Vagina (tissue), 2 donors: ENCODE data around the gene PLCB1. TPM values are rescaled to one million over a fixed set of nuclear protein-coding genes. Genes with fewer than 3 reads are reported as not detected.

Experiments
- DNase-seq, 2 donors: peaks; one replicate each; pipeline ENCODE4 v3.0.0-alpha.2; 2017; ENCODE audit errors: extremely low spot score in 2 of 2
- H3K27ac ChIP-seq: fragments of 200-600 bp; sonication (generic); one replicate; pipeline ENCODE4 v1.5.1; 2019
- H3K27me3 ChIP-seq: fragments of 200-600 bp; sonication (generic); one replicate; pipeline ENCODE4 v1.5.1; 2019
- H3K36me3 ChIP-seq, 2 donors: fragments of 200-600 bp; sonication (generic); one replicate each; pipeline ENCODE4 v1.5.1; 2017 to 2019
- H3K4me1 ChIP-seq: fragments of 200-600 bp; sonication (generic); one replicate; pipeline ENCODE4 v1.5.1; 2019
- H3K4me3 ChIP-seq, 2 donors: fragments of 200-600 bp; sonication (generic); 1 replicate in 1 of 2; 2 replicates in 1 of 2; pipeline ENCODE4 v1.5.1; 2016 to 2019
- H3K9me3 ChIP-seq: fragments of 200-600 bp; sonication (generic); one replicate; pipeline ENCODE4 v1.5.1; 2019
- CTCF ChIP-seq, 3 experiments: fragments of 450-650 bp in 2 of 3; fragments of 200-600 bp in 1 of 3; sonication (generic) in 1 of 3; IDR thresholded peaks; one replicate each; pipeline ENCODE4 v1.5.1; 2017 to 2019; ENCODE audit warnings: antibody characterized with exemption in 3 of 3, mild to moderate bottlenecking in 2 of 3, moderate library complexity in 2 of 3
- POLR2A ChIP-seq, 2 donors: fragments of 450-650 bp; IDR thresholded peaks; one replicate each; pipeline ENCODE4 v1.6.1; 2017; ENCODE audit warnings: antibody characterized with exemption in 2 of 2, mild to moderate bottlenecking in 2 of 2, moderate library complexity in 2 of 2
- POLR2AphosphoS5 ChIP-seq, 2 donors: sonication (generic); formaldehyde crosslinking; IDR thresholded peaks; one replicate each; pipeline ENCODE4 v1.9.0; 2017; ENCODE audit warnings: antibody characterized with exemption in 2 of 2, mild to moderate bottlenecking in 2 of 2, low read depth in 1 of 2; ENCODE audit not compliant: insufficient read depth in 1 of 2
- intact Hi-C: fragments of 100-400 bp; cut with DNase I; formaldehyde crosslinking; loops from one replicate; pipeline ENCODE4 v1.15.1; 2023
- total RNA-seq: library from RNA; depleted of rRNA; stranded (reverse); fragments of >200 nt; gene quantifications from one replicate; pipeline ENCODE4 v1.2.3, GENCODE V29; 2016

PLCB1 gene
- total RNA-seq, 1 donor from 2014 or later = 32.4 TPM

GRCh38 chr20:8124639-8125038, 7.4 kb upstream of the PLCB1 start:
- TF ChIP-seq CTCF (IDR thresholded peaks at IDR 0.05) (no peak), POLR2AphosphoS5 (IDR thresholded peaks at IDR 0.05; ENCODE audit: insufficient read depth in 1 of 2, low read depth in 1 of 2) (no peak), POLR2A (IDR thresholded peaks at IDR 0.05) (no peak)

DNA sequence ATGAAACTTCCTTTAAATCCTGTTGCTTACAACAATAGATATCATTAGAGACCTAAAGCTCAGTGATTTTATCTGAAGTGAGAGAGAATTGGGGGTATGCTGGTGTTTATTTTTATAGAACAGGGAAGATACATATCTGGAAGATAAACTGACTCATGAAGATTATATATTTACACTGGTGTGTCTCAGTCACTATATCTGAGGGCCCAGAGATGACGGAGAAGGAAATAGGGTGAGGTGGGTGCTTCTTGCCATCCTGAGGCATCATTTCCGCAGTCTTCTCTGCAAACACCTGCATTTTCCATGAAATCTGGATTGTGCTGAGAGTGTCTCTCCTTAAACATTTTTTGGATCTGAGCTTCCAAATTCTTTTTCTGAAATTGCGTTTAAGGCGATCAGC, 5.9 kb upstream of the PLCB1 start:
- no peak overlapping the region for H3K27ac ChIP-seq
- H3K9me3 ChIP-seq = no peaks in the 10 kb centered on the region
- TF ChIP-seq POLR2A (IDR thresholded peaks at IDR 0.05) (no peak), CTCF (IDR thresholded peaks at IDR 0.05) (no peak), POLR2AphosphoS5 (IDR thresholded peaks at IDR 0.05; ENCODE audit: insufficient read depth in 1 of 2, low read depth in 1 of 2) (no peak)
- no peaks in the 10 kb centered on the region for H3K4me1 ChIP-seq
- H3K27me3 ChIP-seq = no peaks in the 10 kb centered on the region
- no peak overlapping the region for H3K4me3 ChIP-seq
- no peaks in the 10 kb centered on the region for H3K36me3 ChIP-seq
- DNase-seq = no peak
- intact Hi-C loops = loop anchor here (10.0 kb wide), 1 partner anchor 91 kb away; no protein-coding TSS in a partner anchor

More at GRCh38 chr20:8124639-8125038, 7.4 kb upstream of the PLCB1 start:
- H3K4me1 ChIP-seq = no peaks in the 10 kb centered on the region
- intact Hi-C loops = loop anchor here (10.0 kb wide), 1 partner anchor 90 kb away; no protein-coding TSS in a partner anchor
- no peak overlapping the region for H3K4me3 ChIP-seq
- no peaks in the 10 kb centered on the region for H3K27me3 ChIP-seq
- no peaks in the 10 kb centered on the region for H3K9me3 ChIP-seq
- H3K36me3 ChIP-seq = no peaks in the 10 kb centered on the region
- no peak overlapping the region for H3K27ac ChIP-seq
- no peak for DNase-seq

DNA sequence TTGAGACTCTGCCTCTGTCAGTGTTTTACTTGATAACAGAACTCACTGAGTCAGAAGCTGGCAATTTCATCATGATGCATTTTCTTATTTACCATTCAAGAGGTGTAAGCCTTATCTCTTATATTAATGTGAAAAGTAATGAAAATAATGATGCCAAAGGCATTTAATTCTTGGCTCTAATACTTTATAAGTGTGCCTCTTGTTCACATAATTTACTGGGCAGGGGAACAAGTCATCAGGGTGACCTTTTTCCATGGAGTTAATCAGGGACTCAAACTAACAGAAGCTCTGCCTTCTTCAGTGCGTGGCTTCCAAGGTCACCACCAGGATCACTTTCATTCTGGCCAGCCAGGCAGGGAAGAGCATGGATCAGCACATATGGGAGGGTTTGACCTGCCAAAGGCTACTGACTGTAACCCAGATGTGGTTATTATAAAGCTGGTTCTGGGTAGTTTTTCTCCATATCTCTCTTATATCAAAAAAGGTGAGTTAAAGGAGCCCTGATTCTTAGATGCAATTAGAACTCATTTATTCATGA, 5.2 kb upstream of the PLCB1 start:
- intact Hi-C loops = loop anchor here (10.0 kb wide), 1 partner anchor 92 kb away; no protein-coding TSS in a partner anchor
- no peaks in the 10 kb centered on the region for H3K9me3 ChIP-seq
- H3K36me3 ChIP-seq = no peaks in the 10 kb centered on the region
- no peak for DNase-seq
- peaks cover 6% of the 10 kb centered on the region for H3K4me1 ChIP-seq
- TF ChIP-seq CTCF (IDR thresholded peaks at IDR 0.05) (no peak), POLR2A (IDR thresholded peaks at IDR 0.05) (no peak), POLR2AphosphoS5 (IDR thresholded peaks at IDR 0.05; ENCODE audit: insufficient read depth in 1 of 2, low read depth in 1 of 2) (no peak)
- no peak overlapping the region for H3K27ac ChIP-seq
- H3K4me3 ChIP-seq = no peak overlapping the region
- no peaks in the 10 kb centered on the region for H3K27me3 ChIP-seq

DNA sequence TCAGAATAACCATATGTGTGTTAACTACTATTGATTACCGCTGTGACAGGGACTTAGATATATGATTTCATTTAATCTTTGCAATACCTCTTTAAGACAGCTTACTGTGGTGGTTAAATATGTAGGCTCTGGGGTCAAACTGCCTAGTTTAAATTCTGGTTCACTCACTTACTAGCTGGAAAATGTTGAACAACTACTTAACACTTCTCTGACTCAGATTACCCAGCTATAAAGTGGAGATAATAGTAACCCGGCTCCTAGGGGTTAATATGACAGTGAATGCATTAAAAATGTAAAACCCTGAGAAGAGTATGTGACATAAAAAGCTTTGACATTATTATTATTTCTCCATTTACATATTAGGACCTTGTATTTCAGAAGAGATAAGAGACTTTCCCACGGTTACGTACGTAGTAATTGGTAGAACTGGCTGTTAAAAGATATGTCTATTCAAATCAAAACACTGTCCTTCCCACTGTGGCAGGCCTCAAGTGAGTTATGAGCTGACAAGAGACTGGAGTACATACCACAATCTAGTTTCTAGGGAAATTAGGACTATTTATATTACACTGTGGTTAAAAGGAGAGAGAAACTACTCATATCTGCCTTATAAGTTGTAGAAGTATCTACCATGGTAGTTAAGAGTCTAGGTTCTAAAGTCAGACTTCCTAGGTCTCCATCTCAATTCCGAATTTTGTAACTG, 4.4 kb upstream of the PLCB1 start:
- no peak for DNase-seq
- Histone ChIP-seq H3K36me3 (no peaks in the 10 kb centered on the region), H3K9me3 (no peaks in the 10 kb centered on the region), H3K27ac (no peak overlapping the region), H3K27me3 (no peaks in the 10 kb centered on the region), H3K4me3 (no peak overlapping the region), H3K4me1 (peaks cover 8% of the 10 kb centered on the region)
- TF ChIP-seq CTCF (IDR thresholded peaks at IDR 0.05) = no peak
- TF ChIP-seq POLR2AphosphoS5 (IDR thresholded peaks at IDR 0.05; ENCODE audit: insufficient read depth in 1 of 2, low read depth in 1 of 2) = no peak
- no peak for TF ChIP-seq POLR2A (IDR thresholded peaks at IDR 0.05)
- intact Hi-C loops = loop anchor here (10.0 kb wide), 1 partner anchor 93 kb away; no protein-coding TSS in a partner anchor
